H9 (cell line): ENCODE measurements around the gene TMEM125. TPM values are rescaled to one million over a fixed set of nuclear protein-coding genes. Genes with fewer than 3 reads are reported as not detected.

Experiments used
- DNase-seq: peaks from one replicate; pipeline ENCODE4 v3.0.0-alpha.2; 2017
- H2AFZ ChIP-seq: one replicate; pipeline ENCODE4 v1.6.1; 2013; ENCODE audit warnings: mild to moderate bottlenecking, low read length, control low read depth, moderate library complexity
- H2AK5ac ChIP-seq: 2 replicates; pipeline ENCODE4 v1.6.1; 2013; ENCODE audit warnings: low read length, control low read depth, mixed read lengths; ENCODE audit not compliant: insufficient read length
- H2BK120ac ChIP-seq: one replicate; pipeline ENCODE4 v1.6.1; 2013; ENCODE audit warnings: low read depth, mild to moderate bottlenecking, low read length, control low read depth, inconsistent platforms; ENCODE audit not compliant: poor library complexity, severe bottlenecking
- H2BK12ac ChIP-seq: 2 replicates; pipeline ENCODE4 v1.6.1; 2013; ENCODE audit warnings: low read length, control low read depth, mixed read lengths, low read depth; ENCODE audit not compliant: insufficient read length
- H2BK15ac ChIP-seq: 2 replicates; pipeline ENCODE4 v1.6.1; 2013; ENCODE audit warnings: low read depth, low read length, control low read depth
- H2BK20ac ChIP-seq: one replicate; pipeline ENCODE4 v1.6.1; 2013; ENCODE audit warnings: low read depth, mild to moderate bottlenecking, low read length, control low read depth, inconsistent platforms; ENCODE audit not compliant: poor library complexity, severe bottlenecking
- H2BK5ac ChIP-seq: 2 replicates; pipeline ENCODE4 v1.6.1; 2013; ENCODE audit warnings: low read length, control low read depth, mixed read lengths; ENCODE audit not compliant: insufficient read length
- H3K14ac ChIP-seq: 2 replicates; pipeline ENCODE4 v1.6.1; 2013; ENCODE audit warnings: low read length, control low read depth; ENCODE audit not compliant: insufficient read depth
- H3K18ac ChIP-seq: 2 replicates; pipeline ENCODE4 v1.6.1; 2013; ENCODE audit warnings: low read depth, mild to moderate bottlenecking, mixed read lengths, low read length, control low read depth; ENCODE audit not compliant: insufficient read length
- H3K23ac ChIP-seq: 2 replicates; pipeline ENCODE4 v1.6.1; 2013; ENCODE audit warnings: low read length, control low read depth, mixed read lengths, low read depth; ENCODE audit not compliant: insufficient read length
- H3K23me2 ChIP-seq: 2 replicates; pipeline ENCODE4 v1.6.1; 2013; ENCODE audit warnings: low read depth, mild to moderate bottlenecking, mixed read lengths, low read length, control low read depth; ENCODE audit not compliant: insufficient read length, poor library complexity, severe bottlenecking
- H3K27ac ChIP-seq: 2 replicates; pipeline ENCODE4 v1.5.1; 2013; ENCODE audit warnings: low read length, control low read depth, mixed read lengths, low read depth; ENCODE audit not compliant: insufficient read length
- H3K27me3 ChIP-seq: 2 replicates; pipeline ENCODE4 v1.6.1; 2013; ENCODE audit warnings: low read length, control low read depth, inconsistent platforms; ENCODE audit not compliant: insufficient read depth
- H3K4ac ChIP-seq: 2 replicates; pipeline ENCODE4 v1.6.1; 2013; ENCODE audit warnings: low read depth, mild to moderate bottlenecking, control low read depth, inconsistent platforms, low read length, moderate library complexity
- H3K4me1 ChIP-seq: 2 replicates; pipeline ENCODE4 v1.6.1; 2013; ENCODE audit warnings: low read length, control low read depth, inconsistent platforms; ENCODE audit not compliant: insufficient read depth
- H3K4me2 ChIP-seq: 2 replicates; pipeline ENCODE4 v1.6.1; 2013; ENCODE audit warnings: low read length, control low read depth, mixed read lengths; ENCODE audit not compliant: insufficient read length, insufficient read depth
- H3K56ac ChIP-seq: 2 replicates; pipeline ENCODE4 v1.6.1; 2013; ENCODE audit warnings: low read depth, mild to moderate bottlenecking, mixed read lengths, low read length, control low read depth; ENCODE audit not compliant: insufficient read length
- H3K79me1 ChIP-seq: 2 replicates; pipeline ENCODE4 v1.6.1; 2013; ENCODE audit warnings: low read depth, mild to moderate bottlenecking, moderate library complexity, low read length, control low read depth, inconsistent platforms; ENCODE audit not compliant: insufficient read depth, poor library complexity, severe bottlenecking
- H3K79me2 ChIP-seq: 2 replicates; pipeline ENCODE4 v1.6.1; 2013; ENCODE audit warnings: low read length, control low read depth, inconsistent platforms; ENCODE audit not compliant: insufficient read depth
- H3K9ac ChIP-seq: 2 replicates; pipeline ENCODE4 v1.6.1; 2013; ENCODE audit warnings: low read length, control low read depth, mixed read lengths; ENCODE audit not compliant: insufficient read length; ENCODE audit errors: extremely low read depth
- H3K9me3 ChIP-seq: one replicate; pipeline ENCODE4 v1.6.1; 2013; ENCODE audit warnings: low read depth, low read length, inconsistent platforms; ENCODE audit not compliant: control insufficient read depth
- H3T11ph ChIP-seq: one replicate; pipeline ENCODE4 v1.6.1; 2013; ENCODE audit warnings: mild to moderate bottlenecking, low read length, control low read depth, inconsistent platforms
- H4K20me1 ChIP-seq: one replicate; pipeline ENCODE4 v1.6.1; 2013; ENCODE audit not compliant: control insufficient read depth, insufficient read length, insufficient read depth
- H4K5ac ChIP-seq: 2 replicates; pipeline ENCODE4 v1.6.1; 2013; ENCODE audit warnings: low read depth, mild to moderate bottlenecking, mixed read lengths, low read length, control low read depth; ENCODE audit not compliant: insufficient read length
- H4K8ac ChIP-seq: replicated peaks from 2 replicates; pipeline ENCODE4 v1.6.1; 2013; ENCODE audit warnings: low read length, control low read depth, mixed read lengths, low read depth; ENCODE audit not compliant: insufficient read length
- H4K91ac ChIP-seq: 2 replicates; pipeline ENCODE4 v1.6.1; 2013; ENCODE audit warnings: low read depth, mild to moderate bottlenecking, moderate library complexity, mixed read lengths, low read length, control low read depth; ENCODE audit not compliant: insufficient read length
- H3K27ac Mint-ChIP-seq, 3 experiments: 2 replicates in 2 of 3; 3 replicates in 1 of 3; pipeline ENCODE4 v1.8.0; 2020 to 2021; ENCODE audit warnings: mixed read lengths in 3 of 3, mild to moderate bottlenecking in 1 of 3, moderate library complexity in 1 of 3
- H3K27me3 Mint-ChIP-seq: 2 replicates; pipeline ENCODE4 v1.8.0; 2021; ENCODE audit warnings: low read depth, mild to moderate bottlenecking, moderate library complexity, mixed read lengths
- H3K36me3 Mint-ChIP-seq, 3 experiments: 2 replicates in 2 of 3; 3 replicates in 1 of 3; pipeline ENCODE4 v1.8.0; 2020 to 2021; ENCODE audit warnings: low read depth in 3 of 3, mixed read lengths in 3 of 3; ENCODE audit not compliant: insufficient read depth in 1 of 3
- H3K4me1 Mint-ChIP-seq, 2 experiments: 2 replicates each; pipeline ENCODE4 v1.8.0; 2020; ENCODE audit warnings: mixed read lengths in 2 of 2
- H3K4me3 Mint-ChIP-seq, 2 experiments: 2 replicates in 1 of 2; 3 replicates in 1 of 2; pipeline ENCODE4 v1.8.0; 2020 to 2021; ENCODE audit warnings: mild to moderate bottlenecking in 2 of 2, mixed read lengths in 2 of 2, moderate library complexity in 1 of 2
- H3K9me3 Mint-ChIP-seq, 2 experiments: 2 replicates in 1 of 2; 3 replicates in 1 of 2; pipeline ENCODE4 v1.8.0; 2020; ENCODE audit warnings: mild to moderate bottlenecking in 2 of 2, mixed read lengths in 2 of 2, moderate library complexity in 1 of 2
- CTCF ChIP-seq: fragments of 200-600 bp; sonication (generic); conservative IDR thresholded peaks from 3 replicates; pipeline ENCODE4 v1.8.0; 2021; ENCODE audit warnings: antibody characterized with exemption, mild to moderate bottlenecking
- WGBS: extraction: QIAGEN DNeasy Blood & Tissue Kit; methylation state at CpG from one replicate; pipeline ENCODE4 v1.1.7; 2013; ENCODE audit warnings: missing lambda C conversion rate, low lambda C conversion rate, mixed read lengths; ENCODE audit not compliant: insufficient read length; ENCODE audit errors: extremely low coverage; 5-methylcytosine and 5-hydroxymethylcytosine counted together
- total RNA-seq: library from RNA; stranded (reverse); gene quantifications from 2 replicates; pipeline ENCODE4 v1.2.1, GENCODE V29; 2021

The TMEM125 gene
- total RNA-seq, 1 experiment from 2014 or later, result 19.6 TPM

DNA sequence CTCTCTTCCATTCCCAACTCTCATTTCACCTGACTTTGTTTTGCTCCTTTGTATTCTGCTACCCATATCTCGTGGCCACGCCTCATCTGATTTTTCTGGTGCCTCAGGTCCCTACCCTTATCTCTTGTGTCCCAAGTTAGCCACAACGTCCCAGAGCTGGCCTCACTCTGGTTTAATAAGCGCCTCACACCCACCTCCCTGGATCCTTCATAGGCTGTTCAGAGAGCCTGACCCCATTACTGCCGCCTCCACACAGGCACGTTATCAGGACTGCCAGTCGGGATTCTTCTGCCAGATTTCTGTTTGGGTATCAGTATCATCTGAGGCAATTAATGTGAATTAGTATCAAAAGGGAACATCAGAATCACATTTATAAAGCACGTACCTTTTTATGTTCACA lies 34.7 kb upstream of the TMEM125 start:
- Mint-ChIP-seq H3K4me3 (no peak overlapping the region; a peak in 1 of 5 replicates), H3K9me3 (no peaks in the 10 kb centered on the region), H3K36me3 (no peaks in the 10 kb centered on the region), H3K27me3 (peaks cover 3% of the 10 kb centered on the region; the same call in 1 of the 2 replicates), H3K27ac (no peak overlapping the region), H3K4me1 (peaks cover 10 to 13% of the 10 kb centered on the region in 2 experiments)
- Histone ChIP-seq H3K4ac (no peak overlapping the region), H3K4me2 (no peak overlapping the region), H3K9ac (no peak overlapping the region), H3K14ac (no peak overlapping the region), H3K79me1 (no peaks in the 10 kb centered on the region), H3K79me2 (no peaks in the 10 kb centered on the region), H3K18ac (no peak overlapping the region), H3K9me3 (no peaks in the 10 kb centered on the region), H2BK12ac (no peak overlapping the region), H4K20me1 (no peaks in the 10 kb centered on the region), H4K8ac (no peak overlapping the region), H2BK5ac (no peak overlapping the region), H2BK20ac (no peak overlapping the region), H2BK120ac (no peak overlapping the region), H3K23me2 (no peaks in the 10 kb centered on the region), H2AFZ (no peak overlapping the region), H3K23ac (no peak overlapping the region), H4K5ac (no peak overlapping the region), H2AK5ac (no peak overlapping the region), H3K4me1 (no peaks in the 10 kb centered on the region), H3K27me3 (no peaks in the 10 kb centered on the region), H3T11ph (no peak overlapping the region), H3K56ac (no peak overlapping the region), H2BK15ac (no peak overlapping the region), H4K91ac (no peak overlapping the region), H3K27ac (no peak overlapping the region)
- no peak for TF ChIP-seq CTCF
- WGBS, result no CpG with 5 or more reads among the region's 8 CpGs
- no peak for DNase-seq
